Pancreas (tissue), 10 donors: Measurements from ENCODE around the gene GPATCH3. TPM values are rescaled to one million over a fixed set of nuclear protein-coding genes. Genes with fewer than 3 reads are reported as not detected.

Experiments
- ATAC-seq, 4 donors: fragments of 200-7000 bp; cut with Tn5 transposase; one replicate each; pipeline versions ENCODE4 v1.8.0 to v1.9.1; 2020; ENCODE audit warnings: mild to moderate bottlenecking in 4 of 4, moderate library complexity in 4 of 4
- DNase-seq, 6 donors: peaks; one replicate each; pipeline ENCODE4 v3.0.0-alpha.2; 2020
- FAIRE-seq: peaks from 2 replicates; lab custom pipeline; 2012; peaks lifted over from hg19 to GRCh38; lab: Jason Lieb, UNC
- H3K27ac ChIP-seq, 4 donors: fragments of 200-600 bp; sonication (generic); 1 replicate in 3 of 4; 2 replicates in 1 of 4; pipeline versions ENCODE4 v1.5.0 to v1.8.0; 2020
- H3K27me3 ChIP-seq, 4 donors: fragments of 200-600 bp; one replicate each; pipeline ENCODE4 v1.8.0; 2021
- H3K36me3 ChIP-seq, 3 donors: fragments of 200-600 bp; sonication (generic) in 1 of 3; one replicate each; pipeline versions ENCODE4 v1.5.0 to v1.8.0; 2020 to 2021
- H3K4me1 ChIP-seq, 3 donors: fragments of 200-600 bp; one replicate each; pipeline ENCODE4 v1.8.0; 2021
- H3K4me3 ChIP-seq, 4 donors: fragments of 200-600 bp; sonication (generic) in 2 of 4; one replicate each; pipeline versions ENCODE4 v1.5.0 to v1.8.0; 2020 to 2021
- H3K9me3 ChIP-seq, 4 donors: fragments of 200-600 bp; one replicate each; pipeline ENCODE4 v1.8.0; 2021
- CTCF ChIP-seq, 4 donors: fragments of 200-600 bp; sonication (generic) in 3 of 4; IDR thresholded peaks; one replicate each; pipeline versions ENCODE4 v1.5.0 to v1.8.0; 2021; ENCODE audit warnings: antibody characterized with exemption in 4 of 4
- WGBS, 2 donors: extraction: QIAGEN DNeasy Blood & Tissue Kit; methylation state at CpG; one replicate each; pipeline ENCODE4 v1.1.7; 2013; 5-methylcytosine and 5-hydroxymethylcytosine counted together
- intact Hi-C, 3 donors: fragments of 100-400 bp; cut with DNase I; formaldehyde crosslinking; loops; one replicate each; pipeline versions ENCODE4 v1.11.1 to v1.14.2; 2022
- polyA plus RNA-seq, 2 donors: library from polyadenylated mRNA; stranded (reverse); fragments of 200-250 nt; gene quantifications; one replicate each; pipeline ENCODE4 v1.2.3, GENCODE V29; 2013
- total RNA-seq, 6 donors: library from RNA; stranded (reverse); fragmentation: NEBNext Ultra II Directional in 4 of 6; extraction: Animal tissue kit (Norgen Biotek cat#: 25700) in 4 of 6; gene quantifications; one replicate each; pipeline versions ENCODE4 v1.2.1 to v1.2.4, GENCODE V29; 2021 to 2023
- donor health status: healthy with polysubstance abuse.
- donor health status: DM: no; HTN: no; CAD: no; lungs with moderate emphysema.
- donor health status: DM: no; HTN: no; CAD: no.
- donor health status: control.
- donor health status: control.
- donor health status: Bipolar disorder and iron deficiency.
- donor health status: DM: yes; HTN: yes; CAD: no.
- donor health status: DM: no; HTN: no; CAD: no.
- donor health status: DM: no; HTN: no; CAD: no.
- donor health status: DM: yes; HTN: yes; CAD: no.

The GPATCH3 gene
- total and polyA plus RNA-seq, 8 donors, result 3.9 to 18.1 (median 6.9) TPM

GRCh38 chr1:26858891-26859640, 41.2 kb downstream of the GPATCH3 start:
- no peaks in the 10 kb centered on the region for H3K27me3 ChIP-seq
- WGBS, 2 donors, result 88 to 90% methylated on average over 7 of the region's 7 CpGs
- intact Hi-C loops, result no loop called here
- FAIRE-seq, result no peak
- H3K9me3 ChIP-seq, result no peaks in the 10 kb centered on the region
- H3K4me3 ChIP-seq, result no peak overlapping the region
- H3K36me3 ChIP-seq, result peaks cover 0 to under 1% (median 0%) of the 10 kb centered on the region in 3 donors
- TF ChIP-seq CTCF (IDR thresholded peaks at IDR 0.05), result no peak
- no peak for DNase-seq
- H3K4me1 ChIP-seq, result no peaks in the 10 kb centered on the region
- no peak for ATAC-seq
- no peak overlapping the region for H3K27ac ChIP-seq

DNA sequence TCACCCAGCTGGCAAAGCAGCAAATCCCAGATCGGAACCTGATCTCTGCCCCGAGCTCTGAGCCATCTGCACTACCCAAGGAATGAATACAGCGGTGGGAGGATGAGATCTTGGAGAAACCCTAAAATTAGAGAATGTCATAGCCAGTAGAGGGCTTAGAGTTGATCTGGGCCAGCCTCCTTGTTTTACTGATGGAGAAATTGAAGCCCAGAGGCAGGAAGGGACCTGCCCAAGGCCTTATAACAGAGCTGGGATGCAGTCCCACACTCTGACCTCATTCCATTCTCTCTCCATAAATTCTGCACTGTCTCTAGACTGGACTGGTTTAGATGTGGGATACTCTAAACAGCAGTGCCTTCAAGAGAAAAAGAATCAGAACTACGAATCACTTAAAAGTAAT, 42.1 kb downstream of the GPATCH3 start:
- Histone ChIP-seq H3K9me3 (no peaks in the 10 kb centered on the region), H3K27me3 (no peaks in the 10 kb centered on the region), H3K4me1 (no peaks in the 10 kb centered on the region), H3K27ac (no peak overlapping the region), H3K36me3 (peaks cover 0 to 5% (median 0%) of the 10 kb centered on the region in 3 donors), H3K4me3 (no peak overlapping the region)
- no peak for TF ChIP-seq CTCF (IDR thresholded peaks at IDR 0.05)
- 70 to 73% methylated on average over 4 of the region's 4 CpGs for WGBS, 2 donors
- no peak for FAIRE-seq
- ATAC-seq, result no peak
- no peak for DNase-seq
- intact Hi-C loops, result no loop called here

DNA sequence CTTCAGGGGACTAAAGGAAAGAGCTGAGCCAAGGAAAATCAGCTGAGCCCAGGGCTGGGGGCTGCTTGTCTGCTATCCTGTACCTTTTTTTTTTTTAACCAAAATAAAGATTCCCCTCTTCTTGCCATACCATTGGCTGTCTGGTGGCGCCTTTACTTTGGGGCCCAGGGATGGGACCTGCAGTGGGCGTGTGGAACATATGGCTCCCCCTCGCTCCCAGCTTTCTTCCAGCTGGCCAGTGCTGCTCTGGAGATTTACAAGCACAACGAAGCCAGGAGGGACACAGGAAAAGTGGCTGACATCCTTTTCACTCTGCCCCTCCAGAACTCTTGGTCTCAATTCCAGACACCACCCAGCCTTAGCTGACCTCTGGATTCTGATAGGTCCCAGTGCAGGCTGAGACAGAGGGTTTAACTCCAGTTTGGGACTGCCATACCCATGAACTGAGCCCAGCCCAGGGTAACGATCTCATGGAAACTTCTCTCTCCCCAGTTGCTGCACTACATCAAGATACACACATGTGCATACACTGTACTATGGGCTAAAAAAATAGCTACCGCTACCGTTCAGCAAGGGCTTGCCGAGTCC, 42.7 kb downstream of the GPATCH3 start:
- FAIRE-seq (no peak), DNase-seq (no peak), ATAC-seq (no peak)
- Histone ChIP-seq H3K4me3 (no peak overlapping the region), H3K36me3 (peaks cover 0 to 5% (median 0%) of the 10 kb centered on the region in 3 donors), H3K27ac (no peak overlapping the region), H3K9me3 (no peaks in the 10 kb centered on the region), H3K27me3 (no peaks in the 10 kb centered on the region), H3K4me1 (no peaks in the 10 kb centered on the region)
- no peak for TF ChIP-seq CTCF (IDR thresholded peaks at IDR 0.05)
- 88 to 89% methylated on average over 8 of the region's 8 CpGs for WGBS, 2 donors
- intact Hi-C loops, result no loop called here

DNA sequence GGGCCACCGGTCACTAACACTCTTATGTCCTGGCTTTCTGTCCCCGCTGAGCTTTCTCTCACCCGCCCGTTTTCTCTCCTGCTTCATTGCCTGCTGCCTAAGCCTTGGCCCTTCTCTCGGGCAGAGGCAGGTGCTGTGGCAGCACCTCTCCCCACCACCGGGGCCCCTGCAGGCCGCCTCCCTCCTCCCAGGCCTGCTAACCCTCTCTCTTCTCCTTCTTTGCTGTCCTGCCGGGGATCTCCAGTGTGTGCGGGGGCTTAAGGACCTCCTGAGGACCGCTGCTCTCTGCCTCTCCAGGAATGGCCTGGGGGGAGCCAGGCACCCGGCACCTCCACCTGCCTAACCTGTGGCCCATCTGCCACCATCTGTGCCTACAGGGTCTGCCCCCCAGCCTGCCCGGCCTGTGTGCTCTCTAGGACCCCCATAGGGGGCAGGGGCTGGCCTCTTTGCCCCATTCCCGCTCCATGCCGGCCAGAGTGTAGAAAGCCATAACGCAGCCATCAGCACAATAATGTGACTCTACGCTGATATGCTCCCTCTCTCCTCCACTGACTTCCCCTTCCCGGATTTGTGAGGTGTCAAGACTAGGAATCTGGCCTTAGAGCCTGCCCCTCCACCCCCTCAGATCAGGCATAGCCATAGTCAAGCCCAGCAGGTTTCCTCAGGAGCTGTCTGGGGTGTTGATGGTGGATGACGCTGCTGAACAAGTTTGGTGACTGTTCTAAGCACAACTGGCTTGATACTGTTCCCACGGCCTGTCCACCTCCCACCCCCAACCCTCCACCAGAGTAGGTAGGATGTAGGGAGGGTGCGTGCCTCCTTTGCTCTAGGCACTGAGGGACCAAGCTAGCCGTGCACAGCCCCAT, 43.4 kb downstream of the GPATCH3 start:
- peaks cover 0 to 5% (median 0%) of the 10 kb centered on the region in 3 donors for H3K36me3 ChIP-seq
- no peak for TF ChIP-seq CTCF (IDR thresholded peaks at IDR 0.05)
- intact Hi-C loops, result no loop called here

More for the DNA sequence above, 43.4 kb downstream of the GPATCH3 start:
- Histone ChIP-seq H3K27me3 (no peaks in the 10 kb centered on the region), H3K9me3 (no peaks in the 10 kb centered on the region), H3K27ac (no peak overlapping the region), H3K4me3 (no peak overlapping the region), H3K4me1 (no peaks in the 10 kb centered on the region)
- FAIRE-seq (no peak), DNase-seq (no peak), ATAC-seq (no peak)
- 88 to 90% methylated on average over 20 to 21 of the region's 21 CpGs for WGBS, 2 donors
